HepG2 (cell line): ENCODE measurements around the gene YIPF4. TPM values are rescaled to one million over a fixed set of nuclear protein-coding genes. Genes with fewer than 3 reads are reported as not detected.

Source experiments
- AHR ChIP-seq: IDR thresholded peaks from 2 replicates; pipeline ENCODE4 v1.6.1; 2018; ENCODE audit warnings: missing genetic modification reagents, missing compliant biosample characterization
- ARID2 ChIP-seq: sonication (generic); formaldehyde crosslinking; IDR thresholded peaks from 2 replicates; pipeline ENCODE4 v1.8.1; 2022; ENCODE audit warnings: mild to moderate bottlenecking, missing genetic modification reagents, borderline replicate concordance
- BATF2 ChIP-seq: sonication (generic); formaldehyde crosslinking; IDR thresholded peaks from 2 replicates; pipeline ENCODE4 v1.8.0; 2022; ENCODE audit warnings: mild to moderate bottlenecking, missing genetic modification reagents, moderate library complexity
- CBX2 ChIP-seq, 2 experiments: fragments of 200-600 bp in 1 of 2; sonication (generic); formaldehyde crosslinking in 1 of 2; IDR thresholded peaks; 2 replicates each; pipeline versions ENCODE4 v1.7.0 to v1.8.1; 2018 to 2022; ENCODE audit warnings: low read depth in 2 of 2, low read length in 1 of 2, mild to moderate bottlenecking in 1 of 2, missing genetic modification reagents in 1 of 2
- CCDC6 ChIP-seq: sonication (generic); formaldehyde crosslinking; IDR thresholded peaks from 2 replicates; pipeline ENCODE4 v1.8.1; 2022; ENCODE audit warnings: mild to moderate bottlenecking, missing genetic modification reagents, moderate library complexity
- FOXO4 ChIP-seq: sonication (generic); formaldehyde crosslinking; conservative IDR thresholded peaks from 2 replicates; pipeline ENCODE4 v1.8.1; 2023; ENCODE audit warnings: missing genetic modification reagents
- GABPA ChIP-seq, 2 experiments: IDR thresholded peaks; 2 replicates each; pipeline ENCODE4 v1.6.1; 2011 to 2016; ENCODE audit warnings: low read depth in 2 of 2, low read length in 1 of 2, missing biosample characterization in 1 of 2, missing genetic modification characterization in 1 of 2
- MXD3 ChIP-seq: IDR thresholded peaks from 2 replicates; pipeline ENCODE4 v1.6.1; 2016; ENCODE audit warnings: mild to moderate bottlenecking, missing biosample characterization, missing genetic modification reagents
- PAX8 ChIP-seq: sonication (generic); formaldehyde crosslinking; IDR thresholded peaks from 2 replicates; pipeline ENCODE4 v1.8.0; 2022; ENCODE audit warnings: mild to moderate bottlenecking, missing genetic modification reagents, borderline replicate concordance
- PPARG ChIP-seq: conservative IDR thresholded peaks from 2 replicates; pipeline ENCODE4 v1.6.1; 2016; ENCODE audit warnings: missing biosample characterization, missing genetic modification reagents
- SAP130 ChIP-seq: IDR thresholded peaks from 2 replicates; pipeline ENCODE4 v1.6.1; 2016; ENCODE audit warnings: low read depth
- SIX1 ChIP-seq: sonication (generic); formaldehyde crosslinking; IDR thresholded peaks from 2 replicates; pipeline ENCODE4 v1.4.0; 2020; ENCODE audit warnings: missing genetic modification reagents, borderline replicate concordance
- SUZ12 ChIP-seq: fragments of 150-350 bp; IDR thresholded peaks from 2 replicates; pipeline ENCODE4 v1.6.1; 2014; ENCODE audit warnings: low read depth, low read length
- ZBTB10 ChIP-seq: sonication (generic); formaldehyde crosslinking; IDR thresholded peaks from 2 replicates; pipeline ENCODE4 v1.4.0; 2020; ENCODE audit warnings: missing genetic modification reagents, borderline replicate concordance
- ZBTB14 ChIP-seq: sonication (generic); formaldehyde crosslinking; IDR thresholded peaks from 2 replicates; pipeline ENCODE4 v1.4.0; 2020; ENCODE audit warnings: missing genetic modification reagents
- ZNF121 ChIP-seq: sonication (generic); formaldehyde crosslinking; IDR thresholded peaks from 2 replicates; pipeline ENCODE4 v1.5.0; 2020; ENCODE audit warnings: mild to moderate bottlenecking, missing genetic modification reagents
- ZNF234 ChIP-seq: sonication (generic); formaldehyde crosslinking; conservative IDR thresholded peaks from 2 replicates; pipeline ENCODE4 v1.5.1; 2020; ENCODE audit warnings: mild to moderate bottlenecking, missing genetic modification reagents
- ZNF44 ChIP-seq: sonication (generic); formaldehyde crosslinking; IDR thresholded peaks from 2 replicates; pipeline ENCODE4 v1.5.1; 2020; ENCODE audit warnings: mild to moderate bottlenecking, missing genetic modification reagents
- ZNF460 ChIP-seq: sonication (generic); formaldehyde crosslinking; IDR thresholded peaks from 2 replicates; pipeline ENCODE4 v1.5.1; 2020; ENCODE audit warnings: missing genetic modification reagents, mild to moderate bottlenecking, borderline replicate concordance
- ZNF770 ChIP-seq: sonication (generic); formaldehyde crosslinking; IDR thresholded peaks from 2 replicates; pipeline ENCODE4 v1.5.0; 2020; ENCODE audit warnings: mild to moderate bottlenecking, missing genetic modification reagents
- polyA plus RNA-seq, 8 experiments: library from polyadenylated mRNA; depleted of rRNA in 3 of 8; stranded (reverse) in 7 of 8; unstranded in 1 of 8; fragments of >200 nt; fragmentation: Illumina TruSeq in 4 of 8; extraction: Trizol in 4 of 8; gene quantifications; 2 replicates each; pipeline versions ENCODE4 v1.2.1 to v1.2.3, GENCODE V29; 2011 to 2016; ENCODE audit warnings: low read depth in 4 of 8, missing spikeins in 1 of 8, mixed read lengths in 1 of 8; ENCODE audit not compliant: insufficient read depth in 1 of 8
- total RNA-seq, 5 experiments: library from RNA; depleted of rRNA; stranded (reverse); fragments of >200 nt; fragmentation: Illumina TruSeq; extraction: Trizol; gene quantifications; 2 replicates each; pipeline ENCODE4 v1.2.3, GENCODE V29; 2016; ENCODE audit warnings: low read depth in 1 of 5

Gene YIPF4
- total and polyA plus RNA-seq, 2 of the 13 experiments (the other 11 are each of a cell fraction or from before 2014, with no cell fraction given): 19.0 to 43.9 TPM

- peak; percentile 81 for TF ChIP-seq ZBTB14 (CRISPR knock-in tag)
- TF ChIP-seq SUZ12: no peak
- TF ChIP-seq SAP130 (CRISPR knock-in tag): peak; percentile 98
- no peak for TF ChIP-seq CBX2 (IDR thresholded peaks at IDR 0.05; ENCODE audit: low read depth, low read length)
- peak; percentile 33 for TF ChIP-seq CBX2 (CRISPR knock-in tag; IDR thresholded peaks at IDR 0.05; ENCODE audit: low read depth)
- TF ChIP-seq ZNF460: peak; percentile 76
- TF ChIP-seq ZBTB10 (CRISPR knock-in tag): peak; percentile 80
- peak; percentile 99 for TF ChIP-seq ZNF44 (CRISPR knock-in tag)
- TF ChIP-seq ZNF770 (CRISPR knock-in tag): peak; percentile 86
- no peak; the same call in none of the 2 replicates for TF ChIP-seq SIX1 (CRISPR knock-in tag)
- peak; percentile 97 for TF ChIP-seq CCDC6
- peak; percentile 77; the same call in 1 of the 2 replicates for TF ChIP-seq AHR (CRISPR knock-in tag)
- peak; percentile 81 for TF ChIP-seq GABPA (IDR thresholded peaks at IDR 0.05; ENCODE audit: low read depth, low read length)
- peak; percentile 91 for TF ChIP-seq GABPA (CRISPR knock-in tag; IDR thresholded peaks at IDR 0.05; ENCODE audit: low read depth)
- no peak; the same call in 1 of the 2 replicates for TF ChIP-seq MXD3 (CRISPR knock-in tag)
- TF ChIP-seq ZNF121 (CRISPR knock-in tag): peak; percentile 59
- TF ChIP-seq FOXO4 (CRISPR knock-in tag): no peak
- TF ChIP-seq BATF2 (CRISPR knock-in tag): peak; percentile 98
- TF ChIP-seq PPARG: peak; percentile 81
- peak; percentile 98 for TF ChIP-seq ARID2 (CRISPR knock-in tag)
- TF ChIP-seq ZNF234 (CRISPR knock-in tag): peak; percentile 97
- TF ChIP-seq PAX8: peak; percentile 94; the same call in 1 of the 2 replicates
These were observed 79.1 kb downstream of the YIPF4 start, which contains the start of gene BIRC6 (continued) for GRCh38 chr2:32356681-32357317.
